Endothelial cell (in vitro differentiated cells): ENCODE measurements around the gene AGMAT. TPM values are rescaled to one million over a fixed set of nuclear protein-coding genes. Genes with fewer than 3 reads are reported as not detected.

Experiments
- DNase-seq: peaks from one replicate; pipeline ENCODE4 v3.0.0; 2021; ENCODE audit warnings: low spot score
- H3K27ac Mint-ChIP-seq: one replicate; pipeline ENCODE4 v1.8.0; 2021; ENCODE audit warnings: mixed read lengths, inconsistent platforms; ENCODE audit not compliant: unreplicated experiment
- H3K27me3 Mint-ChIP-seq: one replicate; pipeline ENCODE4 v1.8.0; 2021; ENCODE audit warnings: mild to moderate bottlenecking, moderate library complexity, mixed read lengths, inconsistent platforms; ENCODE audit not compliant: unreplicated experiment
- H3K36me3 Mint-ChIP-seq: one replicate; pipeline ENCODE4 v1.8.0; 2021; ENCODE audit warnings: mild to moderate bottlenecking, low read depth, mixed read lengths, inconsistent platforms; ENCODE audit not compliant: unreplicated experiment
- H3K4me1 Mint-ChIP-seq: one replicate; pipeline ENCODE4 v1.8.0; 2021; ENCODE audit warnings: mild to moderate bottlenecking, mixed read lengths, inconsistent platforms; ENCODE audit not compliant: unreplicated experiment
- H3K4me3 Mint-ChIP-seq: one replicate; pipeline ENCODE4 v1.8.0; 2021; ENCODE audit warnings: mild to moderate bottlenecking, mixed read lengths, inconsistent platforms; ENCODE audit not compliant: unreplicated experiment
- H3K9me3 Mint-ChIP-seq: one replicate; pipeline ENCODE4 v1.8.0; 2021; ENCODE audit warnings: mixed read lengths, inconsistent platforms; ENCODE audit not compliant: unreplicated experiment
- CTCF ChIP-seq: fragments of 200-600 bp; sonication (generic); IDR thresholded peaks from one replicate; pipeline ENCODE4 v1.5.0; 2021; ENCODE audit warnings: antibody characterized with exemption; ENCODE audit not compliant: unreplicated experiment
- long read RNA-seq: library from polyadenylated mRNA; unstranded; transcript quantifications from one replicate; pipeline ENCODE4 v2.0.0, GENCODE V29; 2020; ENCODE audit not compliant: unreplicated experiment
- total RNA-seq: library from RNA; stranded (reverse); fragmentation: NEBNext Ultra II Directional; extraction: Animal tissue kit (Norgen Biotek cat#: 25700); gene quantifications from one replicate; pipeline ENCODE4 v1.2.1, GENCODE V29; 2021; ENCODE audit not compliant: unreplicated experiment

Gene AGMAT
- 0.18 TPM for total RNA-seq
- long read RNA-seq: 0 reads

GRCh38 chr1:15584489-15585363, at the start of gene AGMAT:
Gene AGMAT (minus strand): TSS chr1:15585051. CDS start chr1:15584967, 84 bp downstream.
- Mint-ChIP-seq H3K27ac (no peak within 1 kb of the TSS), H3K4me3 (peak within 1 kb of the TSS; percentile 52), H3K36me3 (no peaks in the 10 kb centered on the region), H3K9me3 (no peaks in the 10 kb centered on the region), H3K27me3 (peaks cover 4% of the 10 kb centered on the region), H3K4me1 (no peaks in the 10 kb centered on the region)
- TF ChIP-seq CTCF: peak; percentile 36
- DNase-seq: peak; percentile 47

- Mint-ChIP-seq H3K27ac (no peak overlapping the region), H3K36me3 (peaks cover 7% of the 10 kb centered on the region), H3K4me3 (no peak overlapping the region), H3K9me3 (no peaks in the 10 kb centered on the region), H3K4me1 (no peaks in the 10 kb centered on the region), H3K27me3 (no peaks in the 10 kb centered on the region)
- no peak for DNase-seq
- no peak for TF ChIP-seq CTCF
Measured at GRCh38 chr1:15633756-15634420, 49.0 kb upstream of the AGMAT start.

GRCh38 chr1:15628003-15628402, 43.2 kb upstream of the AGMAT start:
- peaks cover under 1% of the 10 kb centered on the region for H3K27me3 Mint-ChIP-seq

GRCh38 chr1:15627343-15627988, 42.6 kb upstream of the AGMAT start:
- peaks cover 6% of the 10 kb centered on the region for H3K4me1 Mint-ChIP-seq
- TF ChIP-seq CTCF: no peak
- no peak overlapping the region for H3K27ac Mint-ChIP-seq
- H3K4me3 Mint-ChIP-seq: no peak overlapping the region
- H3K9me3 Mint-ChIP-seq: no peaks in the 10 kb centered on the region
- H3K27me3 Mint-ChIP-seq: peaks cover 2% of the 10 kb centered on the region
- peaks cover 18% of the 10 kb centered on the region for H3K36me3 Mint-ChIP-seq
- DNase-seq: no peak

More at GRCh38 chr1:15628003-15628402, 43.2 kb upstream of the AGMAT start:
- no peaks in the 10 kb centered on the region for H3K9me3 Mint-ChIP-seq
- peaks cover 18% of the 10 kb centered on the region for H3K36me3 Mint-ChIP-seq
- no peak overlapping the region for H3K27ac Mint-ChIP-seq
- H3K4me1 Mint-ChIP-seq: peaks cover 6% of the 10 kb centered on the region
- no peak for DNase-seq
- no peak overlapping the region for H3K4me3 Mint-ChIP-seq
- TF ChIP-seq CTCF: no peak
